Left colon (tissue), 2 donors: ENCODE results near the gene MTF1. TPM values are rescaled to one million over a fixed set of nuclear protein-coding genes. Genes with fewer than 3 reads are reported as not detected.
"Not testable (repeated sequence)": the region's sequence is repeated elsewhere in the genome, so short reads cannot be mapped to it uniquely, and the experiment has no call there.

Experiments used
- ATAC-seq: fragments of 200-7000 bp; cut with Tn5 transposase; one replicate; pipeline ENCODE4 v1.9.1; 2020; ENCODE audit warnings: mild to moderate bottlenecking, moderate library complexity
- DNase-seq, 2 donors: peaks; one replicate each; pipeline ENCODE4 v3.0.0-alpha.2; 2020
- intact Hi-C, 2 donors: fragments of 100-400 bp; cut with DNase I in 1 of 2; cut with micrococcal nuclease in 1 of 2; formaldehyde crosslinking; loops; one replicate each; pipeline versions ENCODE4 v1.11.2 to v1.14.0; 2022; cut with DNase I, micrococcal nuclease
- long read RNA-seq: library from polyadenylated mRNA; unstranded; transcript quantifications from one replicate; pipeline ENCODE4 v2.0.0, GENCODE V29; 2021
- total RNA-seq, 2 donors: library from RNA; stranded (reverse); fragmentation: NEBNext Ultra II Directional; extraction: Animal tissue kit (Norgen Biotek cat#: 25700); gene quantifications; one replicate each; pipeline ENCODE4 v1.2.1, GENCODE V29; 2021
- donor health status: DM: no; HTN: no; CAD: no.
- donor health status: DM: yes; HTN: yes; CAD: no.

Gene MTF1
- 10 to 100 TPM; 28.0 to 37.9 TPM for total RNA-seq
- long read RNA-seq, full-length matches to known transcripts, result 4 of 13 reads
- long read RNA-seq, partial matches to known transcripts, result 3 of 13 reads
- long read RNA-seq, other reads (novel, unspliced or antisense), result 6 of 13 reads

- intact Hi-C loops, result no loop called here
- ATAC-seq (peak; percentile 97), DNase-seq (peak; percentile 97 to 98)
These were observed at the start of gene MTF1 for GRCh38 chr1:37859507-37860345. Gene MTF1 (minus strand): TSS chr1:37859592. CDS start chr1:37857658, 1,934 bp downstream.

DNA sequence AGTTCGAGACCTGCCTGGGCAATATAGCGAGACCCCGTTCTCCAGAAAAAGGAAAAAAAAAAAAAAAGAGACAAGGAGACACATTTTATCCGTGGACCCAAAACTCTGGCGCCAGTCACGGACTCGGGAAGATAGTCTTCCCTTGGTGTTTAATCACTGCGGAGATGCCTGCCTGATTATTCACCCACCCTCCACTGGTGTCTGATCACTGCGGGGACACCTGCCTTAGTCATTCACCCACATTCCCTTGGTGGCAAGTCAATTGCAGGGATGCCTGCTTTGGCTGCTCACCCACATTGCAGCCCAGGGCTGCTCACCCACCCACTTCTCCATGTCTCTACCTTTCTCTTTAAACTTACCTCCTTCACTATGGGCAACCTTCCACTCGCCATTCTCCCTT is 49.1 kb upstream of the MTF1 start:
- intact Hi-C loops, ATAC-seq, DNase-seq: not testable (repeated sequence)

- intact Hi-C loops, DNase-seq, ATAC-seq: not testable (repeated sequence)
These were observed 48.2 kb upstream of the MTF1 start for GRCh38 chr1:37907416-37908125.

- intact Hi-C loops, ATAC-seq, DNase-seq: not testable (repeated sequence)
These were observed 47.2 kb upstream of the MTF1 start for GRCh38 chr1:37906591-37906990.

DNA sequence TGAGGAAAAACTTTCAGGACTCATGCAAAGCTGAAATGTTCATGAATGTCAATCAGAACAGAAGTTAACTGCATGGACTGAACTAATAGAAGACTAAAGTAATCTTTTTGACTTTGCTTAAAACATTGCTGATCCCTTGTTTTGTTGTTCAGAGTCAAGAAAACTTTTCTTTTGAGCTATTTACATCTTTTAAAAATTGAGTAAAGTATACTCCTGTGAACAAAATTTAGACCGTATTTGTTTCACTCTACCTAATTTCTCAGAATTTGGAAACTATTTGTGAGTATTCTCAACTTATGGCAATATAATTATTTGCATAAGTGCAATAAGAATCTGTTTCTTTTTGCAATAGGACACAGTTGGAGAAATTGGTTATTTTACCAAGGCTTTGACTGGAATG is 46.3 kb upstream of the MTF1 start:
- ATAC-seq, result no peak
- no peak for DNase-seq
- intact Hi-C loops, result no loop called here

GRCh38 chr1:37903921-37904320 is 44.5 kb upstream of the MTF1 start:
- ATAC-seq, intact Hi-C loops, DNase-seq: not testable (repeated sequence)

- no peak for ATAC-seq
- DNase-seq, result no peak
- intact Hi-C loops, result no loop called here
These were observed 43.6 kb upstream of the MTF1 start for GRCh38 chr1:37902983-37903382.

GRCh38 chr1:37901893-37902225 is 42.5 kb upstream of the MTF1 start:
- ATAC-seq, result no peak
- intact Hi-C loops, result no loop called here
- no peak for DNase-seq

GRCh38 chr1:37901191-37901892 is 42.0 kb upstream of the MTF1 start:
- no peak for ATAC-seq
- DNase-seq, result no peak
- intact Hi-C loops, result no loop called here

DNA sequence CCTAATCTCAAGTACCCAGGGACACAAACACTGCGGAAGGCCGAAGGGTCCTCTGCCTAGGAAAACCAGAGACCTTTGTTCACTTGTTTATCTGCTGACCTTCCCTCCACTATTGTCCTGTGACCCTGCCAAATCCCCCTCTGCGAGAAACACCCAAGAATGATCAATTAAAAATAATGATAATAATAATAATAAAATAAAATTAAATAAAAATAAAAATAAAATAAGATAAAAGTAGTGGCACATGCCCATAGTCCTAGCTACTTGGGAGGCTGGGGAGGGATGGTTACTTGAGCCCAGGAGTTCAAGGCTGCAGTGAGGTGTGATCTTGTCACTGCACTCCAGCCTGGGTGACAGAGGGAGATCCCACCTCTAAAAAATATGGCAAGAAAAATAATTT is 38.2 kb upstream of the MTF1 start:
- ATAC-seq, DNase-seq, intact Hi-C loops: not testable (repeated sequence)

- intact Hi-C loops, result no loop called here
- ATAC-seq (no peak), DNase-seq (no peak)
These were observed 34.3 kb upstream of the MTF1 start for GRCh38 chr1:37893673-37894072.

- intact Hi-C loops, result no loop called here
- ATAC-seq, result no peak
- no peak for DNase-seq
These were observed 33.0 kb upstream of the MTF1 start for GRCh38 chr1:37892151-37893047.

DNA sequence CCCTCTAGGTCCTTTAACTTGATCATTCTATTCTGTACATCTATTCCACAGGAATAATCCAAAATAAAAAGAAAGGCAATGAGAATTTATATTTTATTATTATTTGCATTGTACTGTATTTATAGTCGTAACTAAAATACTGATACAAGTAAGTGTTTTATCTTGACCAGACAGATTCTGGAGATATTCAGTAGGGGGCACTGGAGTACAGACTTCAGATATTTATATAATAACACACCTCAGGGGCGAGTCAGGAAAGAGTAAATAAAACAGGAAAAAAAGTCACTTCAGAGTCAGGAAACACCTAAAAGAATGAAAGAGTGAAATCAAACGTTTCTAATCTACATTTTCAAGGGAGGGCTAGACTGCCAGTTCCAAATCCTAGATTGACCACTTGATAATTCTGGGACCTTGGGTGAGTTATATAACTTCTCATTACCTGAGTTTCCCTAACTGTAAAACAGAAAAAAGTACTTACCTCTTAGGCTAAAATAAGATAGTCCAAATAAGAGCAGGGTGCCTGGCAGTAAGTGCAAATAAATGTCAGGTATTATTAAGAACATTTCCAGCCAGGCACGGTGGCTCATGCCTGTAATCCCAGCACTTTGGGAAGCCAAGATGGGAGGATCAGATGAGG is 31.1 kb upstream of the MTF1 start:
- peak; percentile 88 for ATAC-seq
- intact Hi-C loops, result no loop called here
- DNase-seq, result no peak

GRCh38 chr1:37888022-37888700 is 28.8 kb upstream of the MTF1 start:
- ATAC-seq, result no peak
- intact Hi-C loops, result no loop called here
- no peak for DNase-seq

DNA sequence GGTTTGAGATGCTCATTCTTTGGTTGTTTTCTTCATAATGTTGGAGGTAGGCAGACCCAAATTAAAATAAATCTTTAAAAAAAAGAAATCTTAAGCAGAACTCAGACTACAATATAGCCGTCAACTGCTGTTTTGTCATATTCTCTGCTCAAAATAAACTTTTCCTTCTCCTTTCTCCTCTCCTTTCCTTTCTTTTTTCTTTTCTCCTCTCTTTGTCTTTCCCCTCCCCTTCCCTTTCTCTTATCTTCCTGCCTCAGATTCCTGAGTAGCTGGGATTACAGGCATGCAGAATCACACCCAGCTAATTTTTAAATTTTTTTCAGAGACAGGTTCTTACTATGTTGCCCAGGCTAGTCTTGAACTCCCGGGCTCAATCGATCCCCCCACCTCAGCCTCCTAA is 24.8 kb upstream of the MTF1 start:
- intact Hi-C loops, result no loop called here
- ATAC-seq, result no peak
- DNase-seq, result no peak

DNA sequence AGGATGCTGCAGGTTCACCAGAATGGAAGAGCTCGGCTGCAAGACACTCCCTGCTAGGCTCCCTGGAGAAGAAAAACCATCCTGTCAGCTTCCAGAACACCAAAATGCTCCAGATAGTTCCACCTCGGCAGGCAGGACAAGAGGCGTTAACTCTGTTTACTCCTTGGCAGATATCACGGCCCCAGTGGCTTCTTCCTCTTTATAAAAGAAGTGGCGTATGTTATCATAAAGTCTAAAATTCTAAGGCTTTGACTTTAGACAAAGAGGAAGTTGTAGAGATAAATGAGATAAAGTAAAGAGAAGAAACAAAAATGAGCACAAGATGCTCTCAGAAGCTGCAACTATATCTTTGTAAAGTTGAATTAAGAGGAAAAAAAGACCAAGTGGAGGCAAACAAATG is 24.3 kb upstream of the MTF1 start:
- intact Hi-C loops, result no loop called here
- DNase-seq (no peak), ATAC-seq (no peak)

- ATAC-seq, result no peak
- intact Hi-C loops, result no loop called here
- DNase-seq, result no peak
These were observed 20.5 kb upstream of the MTF1 start for GRCh38 chr1:37879865-37880264.
